Testis (tissue), 3 donors: ENCODE results near the gene SLAMF9. TPM values are rescaled to one million over a fixed set of nuclear protein-coding genes. Genes with fewer than 3 reads are reported as not detected.

Experiments
- DNase-seq: peaks from one replicate; pipeline ENCODE4 v3.0.0-alpha.2; 2019
- H3K27ac ChIP-seq, 2 donors: fragments of 200-600 bp; sonication (generic); one replicate each; pipeline ENCODE4 v1.5.1; 2019
- H3K27me3 ChIP-seq: fragments of 200-600 bp; sonication (generic); one replicate; pipeline ENCODE4 v1.5.1; 2019
- H3K36me3 ChIP-seq: fragments of 200-600 bp; sonication (generic); one replicate; pipeline ENCODE4 v1.5.1; 2017; ENCODE audit warnings: low read depth; ENCODE audit errors: missing control alignments
- H3K4me1 ChIP-seq: fragments of 200-600 bp; sonication (generic); one replicate; pipeline ENCODE4 v1.5.1; 2019
- H3K4me3 ChIP-seq, 2 donors: fragments of 200-600 bp; sonication (generic); one replicate each; pipeline ENCODE4 v1.5.1; 2017 to 2019
- H3K9me3 ChIP-seq: fragments of 200-600 bp; sonication (generic); one replicate; pipeline ENCODE4 v1.5.1; 2017
- CTCF ChIP-seq, 3 experiments: fragments of 450-650 bp in 2 of 3; fragments of 200-600 bp in 1 of 3; sonication (generic) in 1 of 3; IDR thresholded peaks; one replicate each; pipeline ENCODE4 v1.5.1; 2016 to 2019; ENCODE audit warnings: antibody characterized with exemption in 3 of 3, mild to moderate bottlenecking in 2 of 3, moderate library complexity in 1 of 3
- POLR2A ChIP-seq: fragments of 450-650 bp; IDR thresholded peaks from one replicate; pipeline ENCODE4 v1.6.1; 2017; ENCODE audit warnings: antibody characterized with exemption, mild to moderate bottlenecking, moderate library complexity
- WGBS, 2 donors: methylation state at CpG; one replicate each; pipeline ENCODE4 v1.1.5; 2018; 5-methylcytosine and 5-hydroxymethylcytosine counted together
- intact Hi-C: fragments of 100-400 bp; cut with DNase I; formaldehyde crosslinking; loops from one replicate; pipeline ENCODE4 v1.15.1; 2023; ENCODE audit warnings: low total_unique reads
- polyA plus RNA-seq: library from polyadenylated mRNA; stranded (reverse); fragments of 350-450 nt; fragmentation: Illumina TruSeq; extraction: RNeasy Lipid Tissue Mini Kit (QIAGEN cat#74804); gene quantifications from one replicate; pipeline ENCODE4 v1.2.3, GENCODE V29; 2014; ENCODE audit warnings: low read depth, low replicate concordance; ENCODE audit not compliant: insufficient read depth
- total RNA-seq, 2 donors: library from RNA; depleted of rRNA; stranded (reverse); fragments of >200 nt; gene quantifications; one replicate each; pipeline ENCODE4 v1.2.3, GENCODE V29; 2016

Gene SLAMF9
- total and polyA plus RNA-seq, 3 donors from 2014 or later = 0.74 to 2.0 TPM; not detected in 1

- peak overlapping the region; percentile 4 to 55 for H3K4me3 ChIP-seq
- intact Hi-C loops = no loop called here
- peaks cover 7% of the 10 kb centered on the region for H3K4me1 ChIP-seq
- no peaks in the 10 kb centered on the region for H3K36me3 ChIP-seq
- TF ChIP-seq CTCF (IDR thresholded peaks at IDR 0.05) (no peak), POLR2A (no peak)
- no peaks in the 10 kb centered on the region for H3K9me3 ChIP-seq
- H3K27me3 ChIP-seq = no peaks in the 10 kb centered on the region
- DNase-seq = peak; percentile 64
- no peak overlapping the region for H3K27ac ChIP-seq
- WGBS, 2 donors = 65 to 77% methylated on average over 22 to 48 of the region's 48 CpGs
Measured at GRCh38 chr1:159929155-159930051, 24.6 kb downstream of the SLAMF9 start.

- Histone ChIP-seq H3K27ac (no peak overlapping the region), H3K36me3 (no peaks in the 10 kb centered on the region), H3K27me3 (no peaks in the 10 kb centered on the region), H3K4me1 (peaks cover 8% of the 10 kb centered on the region), H3K9me3 (no peaks in the 10 kb centered on the region), H3K4me3 (no peak overlapping the region)
- WGBS, 2 donors = 76 to 81% methylated on average over 5 to 18 of the region's 18 CpGs
- intact Hi-C loops = no loop called here
- no peak for DNase-seq
- no peak for TF ChIP-seq POLR2A
- TF ChIP-seq CTCF (IDR thresholded peaks at IDR 0.05) = no peak
Measured at GRCh38 chr1:159928491-159929050, 25.5 kb downstream of the SLAMF9 start.

GRCh38 chr1:159927849-159928431 is 26.1 kb downstream of the SLAMF9 start:
- Histone ChIP-seq H3K4me1 (peaks cover 14% of the 10 kb centered on the region), H3K27ac (no peak overlapping the region), H3K4me3 (no peak overlapping the region), H3K36me3 (no peaks in the 10 kb centered on the region), H3K9me3 (no peaks in the 10 kb centered on the region), H3K27me3 (no peaks in the 10 kb centered on the region)
- TF ChIP-seq CTCF (IDR thresholded peaks at IDR 0.05) = no peak
- TF ChIP-seq POLR2A = no peak
- no peak for DNase-seq
- 69 to 80% methylated on average over 8 to 13 of the region's 13 CpGs for WGBS, 2 donors
- intact Hi-C loops = no loop called here

- Histone ChIP-seq H3K27ac (no peak overlapping the region), H3K9me3 (no peaks in the 10 kb centered on the region), H3K36me3 (no peaks in the 10 kb centered on the region), H3K4me1 (peaks cover 20% of the 10 kb centered on the region), H3K4me3 (no peak overlapping the region), H3K27me3 (no peaks in the 10 kb centered on the region)
- no peak for TF ChIP-seq POLR2A
- TF ChIP-seq CTCF (IDR thresholded peaks at IDR 0.05) = no peak
- whole genome bisulfite sequencing, 2 donors = 89 to 90% methylated on average over 2 to 16 of the region's 16 CpGs
- DNase-seq = no peak
- intact Hi-C loops = no loop called here
Measured at GRCh38 chr1:159927211-159927848, 26.7 kb downstream of the SLAMF9 start.
